ENCODE measurements around the gene DGKG. TPM values are rescaled to one million over a fixed set of nuclear protein-coding genes. Genes with fewer than 3 reads are reported as not detected.

DGKG gene
- polyA plus RNA-seq, 1 of the 3 experiments (the other 2 are of a cell fraction), result 0.12 TPM

DNA sequence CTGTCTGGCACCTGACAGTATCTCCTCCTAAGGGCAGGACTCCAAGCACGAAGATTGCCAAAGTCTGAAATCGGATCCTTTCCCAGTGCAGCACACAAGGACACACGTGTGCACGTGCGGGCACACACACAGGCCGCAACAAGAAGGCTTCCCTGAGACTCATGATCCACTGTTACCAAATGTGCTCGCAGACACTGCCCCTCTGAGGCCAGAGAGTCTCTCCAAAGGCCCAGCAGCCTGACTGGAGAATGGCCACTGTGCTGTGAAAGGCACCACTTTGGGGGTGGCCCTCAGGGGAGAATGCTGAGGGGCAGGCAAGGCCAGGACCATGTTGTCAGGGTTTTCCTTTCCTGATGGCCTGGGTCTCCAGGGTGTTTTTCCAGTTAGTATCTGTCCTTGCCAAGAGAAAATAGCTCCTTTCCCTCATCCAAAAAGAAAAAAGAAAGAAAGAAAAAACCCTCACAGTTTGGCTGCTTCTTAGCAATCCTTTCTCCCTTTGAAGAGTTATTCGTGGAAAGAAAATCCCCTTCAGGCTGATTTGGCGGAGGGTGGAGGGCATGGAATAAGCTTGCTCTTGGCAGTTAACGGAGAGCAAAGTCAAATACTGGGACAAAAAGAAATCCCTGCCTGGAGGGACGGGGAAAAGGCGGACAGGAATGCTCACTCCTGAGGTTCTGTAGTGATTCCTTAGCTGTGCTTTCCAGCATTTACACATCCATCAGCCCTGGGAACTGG is 141.0 kb downstream of the DGKG start:
- Histone ChIP-seq H2AFZ (ENCODE audit: low read depth) (no peak overlapping the region), H3K27me3 (ENCODE audit: insufficient read depth) (peaks cover 7% of the 10 kb centered on the region; the same call in 1 of the 2 replicates), H3K27ac (ENCODE audit: low read depth in 2 of 2, low read length in 1 of 2) (no peak overlapping the region), H3K9me2 (no peaks in the 10 kb centered on the region), H3K9me3 (no peaks in the 10 kb centered on the region), H3K36me3 (replicated peaks in 1 of 2; ENCODE audit: control insufficient read depth in 1 of 2, insufficient read depth in 2 of 2, low read length in 1 of 2) (no peaks in the 10 kb centered on the region), H4K20me1 (ENCODE audit: insufficient read depth) (no peaks in the 10 kb centered on the region), H3K4me1 (ENCODE audit: control insufficient read depth in 1 of 2, insufficient read depth in 2 of 2, low read depth in 1 of 2, low read length in 1 of 2) (no peaks in the 10 kb centered on the region), H3K9ac (no peak overlapping the region), H3K4me2 (no peak overlapping the region), H3F3A (replicated peaks; ENCODE audit: insufficient read depth) (no peaks in the 10 kb centered on the region), H3K4me3 (ENCODE audit: low read depth in 2 of 2, low read length in 1 of 2) (no peak overlapping the region), H3K79me2 (ENCODE audit: insufficient read depth) (no peaks in the 10 kb centered on the region)
- ChIA-PET CTCF (interaction anchor here (0.9 to 2.2 kb wide), 3 partner anchors 39 to 319 kb away, joined by 3 to 11 read pairs (median 6); no protein-coding TSS in a partner anchor), POLR2A (no interaction called here)
- TF ChIP-seq USF1 (IDR thresholded peaks at IDR 0.05; ENCODE audit: borderline replicate concordance, low read depth), result no peak
- TF ChIP-seq CHD2 (IDR thresholded peaks at IDR 0.05; ENCODE audit: low read length, partially characterized antibody), result no peak
- peak; percentile 36 for TF ChIP-seq RAD21 (IDR thresholded peaks at IDR 0.05; ENCODE audit: low read length)
- peak; percentile 12; the same call in 1 of the 2 replicates for TF ChIP-seq SMC3 (IDR thresholded peaks at IDR 0.05; ENCODE audit: low read depth, low read length)
- 59% methylated on average over 12 of the region's 12 CpGs for WGBS (ENCODE audit: low lambda C conversion rate)
- no peak for DNase-seq

DNA sequence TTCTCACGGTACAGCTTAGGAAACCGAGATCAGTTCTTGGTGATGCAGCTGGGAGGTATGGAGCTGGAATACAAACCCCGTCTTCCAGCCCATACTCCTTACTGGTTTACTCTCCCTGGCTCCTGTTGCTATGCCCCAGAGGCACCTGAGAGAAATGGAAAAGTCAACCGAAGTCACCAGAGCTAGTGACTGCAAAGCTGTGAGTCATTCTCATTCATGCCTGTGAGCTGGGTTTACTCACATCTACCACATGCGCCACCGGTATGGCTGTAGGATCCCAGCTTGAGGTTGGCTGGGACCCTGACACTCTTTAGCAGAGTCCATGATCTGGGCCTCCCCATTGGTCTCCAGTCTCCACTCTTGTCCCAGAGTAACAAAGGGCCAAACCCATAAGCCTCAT is 141.7 kb downstream of the DGKG start:
- DNase-seq, result no peak
- H3K27ac ChIP-seq (ENCODE audit: low read depth in 2 of 2, low read length in 1 of 2), result no peak overlapping the region
- 82% methylated on average over 6 of the region's 6 CpGs for WGBS (ENCODE audit: low lambda C conversion rate)

More for the DNA sequence above, 141.7 kb downstream of the DGKG start:
- no peak overlapping the region for H2AFZ ChIP-seq (ENCODE audit: low read depth)
- no peaks in the 10 kb centered on the region for H4K20me1 ChIP-seq (ENCODE audit: insufficient read depth)
- TF ChIP-seq ELF1 (IDR thresholded peaks at IDR 0.05) (no peak), GABPA (IDR thresholded peaks at IDR 0.05; ENCODE audit: low read depth) (no peak), FOSL2 (IDR thresholded peaks at IDR 0.05; ENCODE audit: borderline replicate concordance, low read depth) (no peak), JUND (IDR thresholded peaks at IDR 0.05) (no peak), TCF12 (IDR thresholded peaks at IDR 0.05) (no peak), GATA2 (CRISPR knock-in tag; IDR thresholded peaks at IDR 0.05) (no peak), NRF1 (IDR thresholded peaks at IDR 0.05; ENCODE audit: low read depth, low read length) (no peak), NFIC (IDR thresholded peaks at IDR 0.05; ENCODE audit: borderline replicate concordance) (no peak), EP300 (IDR thresholded peaks at IDR 0.05; ENCODE audit: borderline replicate concordance in 1 of 2, low read depth in 1 of 2, low read length in 1 of 2) (no peak), PBX3 (IDR thresholded peaks at IDR 0.05) (no peak), FOXM1 (IDR thresholded peaks at IDR 0.05; ENCODE audit: low read depth) (no peak), MXI1 (IDR thresholded peaks at IDR 0.05; ENCODE audit: low read depth, low read length) (no peak), USF1 (IDR thresholded peaks at IDR 0.05; ENCODE audit: borderline replicate concordance, low read depth) (no peak), SIN3A (IDR thresholded peaks at IDR 0.05; ENCODE audit: borderline replicate concordance, low read depth, low read length) (no peak)
- TF ChIP-seq, protein P1, sequence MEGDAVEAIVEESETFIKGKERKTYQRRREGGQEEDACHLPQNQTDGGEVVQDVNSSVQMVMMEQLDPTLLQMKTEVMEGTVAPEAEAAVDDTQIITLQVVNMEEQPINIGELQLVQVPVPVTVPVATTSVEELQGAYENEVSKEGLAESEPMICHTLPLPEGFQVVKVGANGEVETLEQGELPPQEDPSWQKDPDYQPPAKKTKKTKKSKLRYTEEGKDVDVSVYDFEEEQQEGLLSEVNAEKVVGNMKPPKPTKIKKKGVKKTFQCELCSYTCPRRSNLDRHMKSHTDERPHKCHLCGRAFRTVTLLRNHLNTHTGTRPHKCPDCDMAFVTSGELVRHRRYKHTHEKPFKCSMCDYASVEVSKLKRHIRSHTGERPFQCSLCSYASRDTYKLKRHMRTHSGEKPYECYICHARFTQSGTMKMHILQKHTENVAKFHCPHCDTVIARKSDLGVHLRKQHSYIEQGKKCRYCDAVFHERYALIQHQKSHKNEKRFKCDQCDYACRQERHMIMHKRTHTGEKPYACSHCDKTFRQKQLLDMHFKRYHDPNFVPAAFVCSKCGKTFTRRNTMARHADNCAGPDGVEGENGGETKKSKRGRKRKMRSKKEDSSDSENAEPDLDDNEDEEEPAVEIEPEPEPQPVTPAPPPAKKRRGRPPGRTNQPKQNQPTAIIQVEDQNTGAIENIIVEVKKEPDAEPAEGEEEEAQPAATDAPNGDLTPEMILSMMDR (IDR thresholded peaks at IDR 0.05), result no peak
- TF ChIP-seq, protein P2, sequence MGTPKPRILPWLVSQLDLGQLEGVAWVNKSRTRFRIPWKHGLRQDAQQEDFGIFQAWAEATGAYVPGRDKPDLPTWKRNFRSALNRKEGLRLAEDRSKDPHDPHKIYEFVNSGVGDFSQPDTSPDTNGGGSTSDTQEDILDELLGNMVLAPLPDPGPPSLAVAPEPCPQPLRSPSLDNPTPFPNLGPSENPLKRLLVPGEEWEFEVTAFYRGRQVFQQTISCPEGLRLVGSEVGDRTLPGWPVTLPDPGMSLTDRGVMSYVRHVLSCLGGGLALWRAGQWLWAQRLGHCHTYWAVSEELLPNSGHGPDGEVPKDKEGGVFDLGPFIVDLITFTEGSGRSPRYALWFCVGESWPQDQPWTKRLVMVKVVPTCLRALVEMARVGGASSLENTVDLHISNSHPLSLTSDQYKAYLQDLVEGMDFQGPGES (IDR thresholded peaks at IDR 0.05; ENCODE audit: low read depth, low read length), result no peak
- TF ChIP-seq, protein P3, sequence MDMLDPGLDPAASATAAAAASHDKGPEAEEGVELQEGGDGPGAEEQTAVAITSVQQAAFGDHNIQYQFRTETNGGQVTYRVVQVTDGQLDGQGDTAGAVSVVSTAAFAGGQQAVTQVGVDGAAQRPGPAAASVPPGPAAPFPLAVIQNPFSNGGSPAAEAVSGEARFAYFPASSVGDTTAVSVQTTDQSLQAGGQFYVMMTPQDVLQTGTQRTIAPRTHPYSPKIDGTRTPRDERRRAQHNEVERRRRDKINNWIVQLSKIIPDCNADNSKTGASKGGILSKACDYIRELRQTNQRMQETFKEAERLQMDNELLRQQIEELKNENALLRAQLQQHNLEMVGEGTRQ (IDR thresholded peaks at IDR 0.05; ENCODE audit: borderline replicate concordance, low read depth, low read length), result no peak
- no peaks in the 10 kb centered on the region for H3K4me1 ChIP-seq (ENCODE audit: control insufficient read depth in 1 of 2, insufficient read depth in 2 of 2, low read depth in 1 of 2, low read length in 1 of 2)
- H3K9me2 ChIP-seq, result no peaks in the 10 kb centered on the region
- peaks cover under 1% of the 10 kb centered on the region; the same call in 1 of the 2 replicates for H3K27me3 ChIP-seq (ENCODE audit: insufficient read depth)
- no peak overlapping the region for H3K9ac ChIP-seq
- no peaks in the 10 kb centered on the region for H3F3A ChIP-seq (replicated peaks; ENCODE audit: insufficient read depth)
- no peaks in the 10 kb centered on the region for H3K79me2 ChIP-seq (ENCODE audit: insufficient read depth)
- no peak overlapping the region for H3K4me2 ChIP-seq
- POLR2A ChIA-PET, result no interaction called here
- no peaks in the 10 kb centered on the region for H3K36me3 ChIP-seq (replicated peaks in 1 of 2; ENCODE audit: control insufficient read depth in 1 of 2, insufficient read depth in 2 of 2, low read length in 1 of 2)
- CTCF ChIA-PET, result interaction anchor here (1.3 to 2.2 kb wide), 3 partner anchors 10 to 320 kb away, joined by 4 to 11 read pairs (median 6); no protein-coding TSS in a partner anchor
- H3K4me3 ChIP-seq (ENCODE audit: low read depth in 2 of 2, low read length in 1 of 2), result no peak overlapping the region
- H3K9me3 ChIP-seq, result no peaks in the 10 kb centered on the region
